Memory B cell (primary cell): ENCODE results near the gene PHKB.
A peak's percentile ranks its signal among the peaks of the same experiment; 100 is the strongest.

Experiments
- ATAC-seq: fragments of 150-1000 bp; cut with Tn5 transposase; 2 replicates; pipeline ENCODE4 v1.10.0; 2021; ENCODE audit warnings: low read depth, mild to moderate bottlenecking, moderate library complexity
- DNase-seq, 2 donors: peaks; one replicate each; pipeline ENCODE4 v3.0.0; 2022; ENCODE audit warnings: low spot score in 2 of 2
- H3K27ac Mint-ChIP-seq: one replicate; pipeline ENCODE4 v1.8.0; 2022; ENCODE audit warnings: mild to moderate bottlenecking, moderate library complexity, mixed read lengths
- H3K27me3 Mint-ChIP-seq: one replicate; pipeline ENCODE4 v1.8.0; 2022; ENCODE audit warnings: mixed read lengths
- H3K36me3 Mint-ChIP-seq: one replicate; pipeline ENCODE4 v1.8.0; 2022; ENCODE audit warnings: mild to moderate bottlenecking, mixed read lengths
- H3K4me1 Mint-ChIP-seq: one replicate; pipeline ENCODE4 v1.8.0; 2022; ENCODE audit warnings: mixed read lengths
- H3K4me3 Mint-ChIP-seq: one replicate; pipeline ENCODE4 v1.8.0; 2022; ENCODE audit warnings: mild to moderate bottlenecking, moderate library complexity, mixed read lengths
- H3K9me3 Mint-ChIP-seq: one replicate; pipeline ENCODE4 v1.8.0; 2022; ENCODE audit warnings: mixed read lengths

PHKB gene

GRCh38 chr16:47725188-47725695 lies 264.1 kb downstream of the PHKB start:
- H3K4me3 Mint-ChIP-seq: no peak overlapping the region
- H3K4me1 Mint-ChIP-seq: peaks cover 16% of the 10 kb centered on the region
- H3K27me3 Mint-ChIP-seq: peaks cover 1% of the 10 kb centered on the region
- H3K9me3 Mint-ChIP-seq: no peaks in the 10 kb centered on the region
- DNase-seq: no peak
- no peaks in the 10 kb centered on the region for H3K36me3 Mint-ChIP-seq
- H3K27ac Mint-ChIP-seq: no peak overlapping the region
- no peak for ATAC-seq

GRCh38 chr16:47726031-47726675 lies 265.0 kb downstream of the PHKB start:
- Mint-ChIP-seq H3K9me3 (no peaks in the 10 kb centered on the region), H3K27me3 (peaks cover 1% of the 10 kb centered on the region), H3K4me1 (peaks cover 16% of the 10 kb centered on the region), H3K36me3 (no peaks in the 10 kb centered on the region), H3K4me3 (no peak overlapping the region), H3K27ac (peak overlapping the region; percentile 25)
- DNase-seq (no peak), ATAC-seq (no peak)

- DNase-seq (no peak), ATAC-seq (no peak)
- Mint-ChIP-seq H3K9me3 (no peaks in the 10 kb centered on the region), H3K4me3 (no peak overlapping the region), H3K36me3 (no peaks in the 10 kb centered on the region), H3K27me3 (peaks cover 1% of the 10 kb centered on the region), H3K4me1 (peaks cover 16% of the 10 kb centered on the region), H3K27ac (no peak overlapping the region)
Measured at GRCh38 chr16:47727131-47727530, 266.0 kb downstream of the PHKB start.

GRCh38 chr16:47728205-47728604 lies 267.1 kb downstream of the PHKB start:
- Mint-ChIP-seq H3K4me3 (peak overlapping the region; percentile 49), H3K9me3 (no peaks in the 10 kb centered on the region), H3K27ac (no peak overlapping the region), H3K4me1 (peaks cover 16% of the 10 kb centered on the region), H3K27me3 (peaks cover 4% of the 10 kb centered on the region), H3K36me3 (no peaks in the 10 kb centered on the region)
- DNase-seq (peak in 1 of 2 donors; percentile 9), ATAC-seq (peak; percentile 95)

- Mint-ChIP-seq H3K27me3 (peaks cover 4% of the 10 kb centered on the region), H3K27ac (no peak overlapping the region), H3K4me3 (no peak overlapping the region), H3K9me3 (no peaks in the 10 kb centered on the region), H3K4me1 (peaks cover 16% of the 10 kb centered on the region), H3K36me3 (no peaks in the 10 kb centered on the region)
- DNase-seq (no peak), ATAC-seq (no peak)
Measured at GRCh38 chr16:47729701-47730100, 268.6 kb downstream of the PHKB start.

- H3K27ac Mint-ChIP-seq: no peak overlapping the region
- ATAC-seq: no peak
- H3K4me1 Mint-ChIP-seq: peaks cover 16% of the 10 kb centered on the region
- H3K9me3 Mint-ChIP-seq: no peaks in the 10 kb centered on the region
- no peak overlapping the region for H3K4me3 Mint-ChIP-seq
- H3K36me3 Mint-ChIP-seq: no peaks in the 10 kb centered on the region
- DNase-seq: no peak
- peaks cover 6% of the 10 kb centered on the region for H3K27me3 Mint-ChIP-seq
Measured at GRCh38 chr16:47731252-47731651, 270.1 kb downstream of the PHKB start.

- no peak overlapping the region for H3K27ac Mint-ChIP-seq
- H3K36me3 Mint-ChIP-seq: no peaks in the 10 kb centered on the region
- no peaks in the 10 kb centered on the region for H3K9me3 Mint-ChIP-seq
- ATAC-seq: no peak
- DNase-seq: no peak
- H3K4me3 Mint-ChIP-seq: no peak overlapping the region
- peaks cover 6% of the 10 kb centered on the region for H3K27me3 Mint-ChIP-seq
- peaks cover 16% of the 10 kb centered on the region for H3K4me1 Mint-ChIP-seq
Measured at GRCh38 chr16:47732122-47732521, 271.0 kb downstream of the PHKB start.

GRCh38 chr16:47732523-47733111 lies 271.5 kb downstream of the PHKB start:
- H3K27me3 Mint-ChIP-seq: peaks cover 6% of the 10 kb centered on the region
- DNase-seq (no peak), ATAC-seq (no peak)
- H3K36me3 Mint-ChIP-seq: no peaks in the 10 kb centered on the region
- H3K9me3 Mint-ChIP-seq: no peaks in the 10 kb centered on the region
- peaks cover 16% of the 10 kb centered on the region for H3K4me1 Mint-ChIP-seq
- no peak overlapping the region for H3K27ac Mint-ChIP-seq
- no peak overlapping the region for H3K4me3 Mint-ChIP-seq

- Mint-ChIP-seq H3K36me3 (peaks cover 3% of the 10 kb centered on the region), H3K4me1 (peaks cover 4% of the 10 kb centered on the region), H3K27me3 (peaks cover 6% of the 10 kb centered on the region), H3K9me3 (peaks cover 3% of the 10 kb centered on the region), H3K4me3 (no peak overlapping the region), H3K27ac (no peak overlapping the region)
- ATAC-seq (no peak), DNase-seq (no peak)
Measured at GRCh38 chr16:47734081-47734857, 273.1 kb downstream of the PHKB start.

GRCh38 chr16:47734987-47735594 lies 274.0 kb downstream of the PHKB start:
- ATAC-seq: no peak
- Mint-ChIP-seq H3K27ac (no peak overlapping the region), H3K27me3 (peaks cover 4% of the 10 kb centered on the region), H3K9me3 (peaks cover 5% of the 10 kb centered on the region), H3K4me1 (no peaks in the 10 kb centered on the region), H3K4me3 (no peak overlapping the region), H3K36me3 (peaks cover 3% of the 10 kb centered on the region)
- DNase-seq: no peak

- Mint-ChIP-seq H3K4me3 (no peak overlapping the region), H3K27ac (no peak overlapping the region), H3K4me1 (no peaks in the 10 kb centered on the region), H3K27me3 (peaks cover 1% of the 10 kb centered on the region), H3K36me3 (no peaks in the 10 kb centered on the region), H3K9me3 (no peaks in the 10 kb centered on the region)
- DNase-seq (no peak), ATAC-seq (no peak)
Measured at GRCh38 chr16:47750371-47750770, 289.2 kb downstream of the PHKB start.
